HepG2 (cell line): Measurements from ENCODE around the gene HOXB6. TPM values are rescaled to one million over a fixed set of nuclear protein-coding genes. Genes with fewer than 3 reads are reported as not detected.

Experiments used
- microRNA counts: library from miRNA; unstranded; fragments of <30 nt; microRNA quantifications from one replicate; lab custom pipeline; 2015
- microRNA-seq: library from miRNA; unstranded; fragments of <30 nt; microRNA quantifications from one replicate; pipeline ENCODE4, GENCODE V29; 2020
- polyA plus RNA-seq, 8 experiments: library from polyadenylated mRNA; depleted of rRNA in 3 of 8; stranded (reverse) in 7 of 8; unstranded in 1 of 8; fragments of >200 nt; fragmentation: Illumina TruSeq in 4 of 8; extraction: Trizol in 4 of 8; gene quantifications; 2 replicates each; pipeline versions ENCODE4 v1.2.1 to v1.2.3, GENCODE V29; 2011 to 2016; ENCODE audit warnings: low read depth in 4 of 8, missing spikeins in 1 of 8, mixed read lengths in 1 of 8; ENCODE audit not compliant: insufficient read depth in 1 of 8
- small RNA-seq, 3 experiments: library from RNA; depleted of rRNA; stranded (forward); fragments of <200 nt; gene quantifications; one replicate each; pipeline ENCODE3, GENCODE V24; 2012; ENCODE audit warnings: low read depth in 2 of 3, low replicate concordance in 1 of 3; ENCODE audit not compliant: insufficient read length in 3 of 3, insufficient read depth in 2 of 3
- total RNA-seq, 5 experiments: library from RNA; depleted of rRNA; stranded (reverse); fragments of >200 nt; fragmentation: Illumina TruSeq; extraction: Trizol; gene quantifications; 2 replicates each; pipeline ENCODE4 v1.2.3, GENCODE V29; 2016; ENCODE audit warnings: low read depth in 1 of 5
- TF ChIP-seq, protein P1 (sequence below): sonication (generic); formaldehyde crosslinking; IDR thresholded peaks from 2 replicates; pipeline ENCODE4; 2020; ENCODE audit warnings: missing genetic modification reagents, mild to moderate bottlenecking, borderline replicate concordance
- TF ChIP-seq, protein P2 (sequence below): sonication (generic); formaldehyde crosslinking; IDR thresholded peaks from 2 replicates; pipeline ENCODE4 v1.5.0; 2020; ENCODE audit warnings: mild to moderate bottlenecking, missing genetic modification reagents
- TF ChIP-seq, protein P3 (sequence below): sonication (generic); formaldehyde crosslinking; IDR thresholded peaks from 2 replicates; pipeline ENCODE4 v1.5.1; 2020; ENCODE audit warnings: mild to moderate bottlenecking, missing genetic modification reagents, moderate library complexity

Gene HOXB6
- total and polyA plus RNA-seq, 2 of the 13 experiments (the other 11 are each of a cell fraction or from before 2014, with no cell fraction given), result not detected

DNA sequence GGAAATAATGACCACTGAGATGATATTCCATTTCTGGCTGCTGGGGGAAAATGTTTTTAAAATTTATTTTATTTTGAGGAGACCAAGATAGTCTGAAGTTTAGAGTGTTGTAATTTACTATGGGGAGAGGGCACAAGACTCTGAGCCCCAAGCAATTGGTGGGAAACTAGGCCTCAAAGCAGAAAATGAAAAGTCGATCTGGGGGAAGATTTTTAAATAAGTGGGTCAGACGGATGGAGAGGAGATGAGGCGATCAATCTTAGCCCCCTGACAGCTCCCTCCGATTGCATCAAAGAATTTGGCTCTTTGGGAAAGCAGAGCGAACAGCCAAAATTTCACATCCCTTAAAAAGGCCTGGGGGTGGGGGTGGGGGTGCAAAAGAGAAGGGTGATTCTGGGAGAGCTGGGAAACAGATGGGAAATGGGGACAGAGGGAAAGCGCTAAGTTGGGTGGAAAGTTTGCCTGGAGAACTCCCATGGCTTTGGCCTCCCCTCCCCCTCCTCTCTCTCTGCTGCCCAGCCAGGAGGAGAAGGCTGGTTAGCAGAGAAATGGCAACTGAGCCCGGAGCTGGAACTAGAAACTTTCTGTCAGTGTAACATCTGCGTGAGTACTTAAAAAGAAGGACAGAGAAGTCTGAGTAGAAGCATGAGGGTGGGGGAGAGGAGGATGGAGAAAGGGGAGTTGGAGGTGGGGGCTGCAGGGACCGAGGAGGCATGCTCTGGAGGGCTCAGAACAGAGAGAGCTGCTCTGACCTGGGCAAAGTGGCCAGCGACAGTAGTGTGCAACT, 58.5 kb downstream of the HOXB6 start (continued):
- TF ChIP-seq, protein P1, sequence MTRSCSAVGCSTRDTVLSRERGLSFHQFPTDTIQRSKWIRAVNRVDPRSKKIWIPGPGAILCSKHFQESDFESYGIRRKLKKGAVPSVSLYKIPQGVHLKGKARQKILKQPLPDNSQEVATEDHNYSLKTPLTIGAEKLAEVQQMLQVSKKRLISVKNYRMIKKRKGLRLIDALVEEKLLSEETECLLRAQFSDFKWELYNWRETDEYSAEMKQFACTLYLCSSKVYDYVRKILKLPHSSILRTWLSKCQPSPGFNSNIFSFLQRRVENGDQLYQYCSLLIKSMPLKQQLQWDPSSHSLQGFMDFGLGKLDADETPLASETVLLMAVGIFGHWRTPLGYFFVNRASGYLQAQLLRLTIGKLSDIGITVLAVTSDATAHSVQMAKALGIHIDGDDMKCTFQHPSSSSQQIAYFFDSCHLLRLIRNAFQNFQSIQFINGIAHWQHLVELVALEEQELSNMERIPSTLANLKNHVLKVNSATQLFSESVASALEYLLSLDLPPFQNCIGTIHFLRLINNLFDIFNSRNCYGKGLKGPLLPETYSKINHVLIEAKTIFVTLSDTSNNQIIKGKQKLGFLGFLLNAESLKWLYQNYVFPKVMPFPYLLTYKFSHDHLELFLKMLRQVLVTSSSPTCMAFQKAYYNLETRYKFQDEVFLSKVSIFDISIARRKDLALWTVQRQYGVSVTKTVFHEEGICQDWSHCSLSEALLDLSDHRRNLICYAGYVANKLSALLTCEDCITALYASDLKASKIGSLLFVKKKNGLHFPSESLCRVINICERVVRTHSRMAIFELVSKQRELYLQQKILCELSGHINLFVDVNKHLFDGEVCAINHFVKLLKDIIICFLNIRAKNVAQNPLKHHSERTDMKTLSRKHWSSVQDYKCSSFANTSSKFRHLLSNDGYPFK, result no peak
- TF ChIP-seq, protein P2, sequence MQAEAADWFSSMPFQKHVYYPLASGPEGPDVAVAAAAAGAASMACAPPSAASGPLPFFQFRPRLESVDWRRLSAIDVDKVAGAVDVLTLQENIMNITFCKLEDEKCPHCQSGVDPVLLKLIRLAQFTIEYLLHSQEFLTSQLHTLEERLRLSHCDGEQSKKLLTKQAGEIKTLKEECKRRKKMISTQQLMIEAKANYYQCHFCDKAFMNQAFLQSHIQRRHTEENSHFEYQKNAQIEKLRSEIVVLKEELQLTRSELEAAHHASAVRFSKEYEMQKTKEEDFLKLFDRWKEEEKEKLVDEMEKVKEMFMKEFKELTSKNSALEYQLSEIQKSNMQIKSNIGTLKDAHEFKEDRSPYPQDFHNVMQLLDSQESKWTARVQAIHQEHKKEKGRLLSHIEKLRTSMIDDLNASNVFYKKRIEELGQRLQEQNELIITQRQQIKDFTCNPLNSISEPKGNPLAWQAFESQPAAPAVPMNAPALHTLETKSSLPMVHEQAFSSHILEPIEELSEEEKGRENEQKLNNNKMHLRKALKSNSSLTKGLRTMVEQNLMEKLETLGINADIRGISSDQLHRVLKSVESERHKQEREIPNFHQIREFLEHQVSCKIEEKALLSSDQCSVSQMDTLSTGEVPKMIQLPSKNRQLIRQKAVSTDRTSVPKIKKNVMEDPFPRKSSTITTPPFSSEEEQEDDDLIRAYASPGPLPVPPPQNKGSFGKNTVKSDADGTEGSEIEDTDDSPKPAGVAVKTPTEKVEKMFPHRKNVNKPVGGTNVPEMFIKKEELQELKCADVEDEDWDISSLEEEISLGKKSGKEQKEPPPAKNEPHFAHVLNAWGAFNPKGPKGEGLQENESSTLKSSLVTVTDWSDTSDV (CRISPR knock-in tag), result no peak
- TF ChIP-seq, protein P3, sequence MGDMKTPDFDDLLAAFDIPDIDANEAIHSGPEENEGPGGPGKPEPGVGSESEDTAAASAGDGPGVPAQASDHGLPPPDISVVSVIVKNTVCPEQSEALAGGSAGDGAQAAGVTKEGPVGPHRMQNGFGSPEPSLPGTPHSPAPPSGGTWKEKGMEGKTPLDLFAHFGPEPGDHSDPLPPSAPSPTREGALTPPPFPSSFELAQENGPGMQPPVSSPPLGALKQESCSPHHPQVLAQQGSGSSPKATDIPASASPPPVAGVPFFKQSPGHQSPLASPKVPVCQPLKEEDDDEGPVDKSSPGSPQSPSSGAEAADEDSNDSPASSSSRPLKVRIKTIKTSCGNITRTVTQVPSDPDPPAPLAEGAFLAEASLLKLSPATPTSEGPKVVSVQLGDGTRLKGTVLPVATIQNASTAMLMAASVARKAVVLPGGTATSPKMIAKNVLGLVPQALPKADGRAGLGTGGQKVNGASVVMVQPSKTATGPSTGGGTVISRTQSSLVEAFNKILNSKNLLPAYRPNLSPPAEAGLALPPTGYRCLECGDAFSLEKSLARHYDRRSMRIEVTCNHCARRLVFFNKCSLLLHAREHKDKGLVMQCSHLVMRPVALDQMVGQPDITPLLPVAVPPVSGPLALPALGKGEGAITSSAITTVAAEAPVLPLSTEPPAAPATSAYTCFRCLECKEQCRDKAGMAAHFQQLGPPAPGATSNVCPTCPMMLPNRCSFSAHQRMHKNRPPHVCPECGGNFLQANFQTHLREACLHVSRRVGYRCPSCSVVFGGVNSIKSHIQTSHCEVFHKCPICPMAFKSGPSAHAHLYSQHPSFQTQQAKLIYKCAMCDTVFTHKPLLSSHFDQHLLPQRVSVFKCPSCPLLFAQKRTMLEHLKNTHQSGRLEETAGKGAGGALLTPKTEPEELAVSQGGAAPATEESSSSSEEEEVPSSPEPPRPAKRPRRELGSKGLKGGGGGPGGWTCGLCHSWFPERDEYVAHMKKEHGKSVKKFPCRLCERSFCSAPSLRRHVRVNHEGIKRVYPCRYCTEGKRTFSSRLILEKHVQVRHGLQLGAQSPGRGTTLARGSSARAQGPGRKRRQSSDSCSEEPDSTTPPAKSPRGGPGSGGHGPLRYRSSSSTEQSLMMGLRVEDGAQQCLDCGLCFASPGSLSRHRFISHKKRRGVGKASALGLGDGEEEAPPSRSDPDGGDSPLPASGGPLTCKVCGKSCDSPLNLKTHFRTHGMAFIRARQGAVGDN (CRISPR knock-in tag), result no peak

MicroRNA genes within 50 kb of the gene (microRNA counts, 767-probe panel; counts per million panel counts)
- microRNA hsa-miR-10a-5p (lab: Ali Mortazavi, UCI), result not detected

Small RNA genes within 50 kb of the gene (microRNA-seq; reads per million reads assigned to microRNA genes)
- not detected for gene MIR196A1

Small RNA genes within 50 kb of the gene (small RNA-seq; reads per million reads assigned to genes)
- gene MIR196A1, result 0 reads per million in 3 experiments

Other genes with a start within 250 kb of the HOXB6 start
- not detected in 2 replicates for gene SKAP1, start 174.8 kb downstream of the HOXB6 start, total RNA-seq (2016; rRNA removed; fragmentation: Illumina TruSeq; extraction: Trizol)
- 0.21 TPM in 1 of 2 replicates, not detected in the other for gene SKAP1, start 174.8 kb downstream of the HOXB6 start, polyA plus RNA-seq (2011; rRNA removed)
- not detected in 2 replicates for gene HOXB1, start 74.0 kb downstream of the HOXB6 start, total RNA-seq (2016; rRNA removed; fragmentation: Illumina TruSeq; extraction: Trizol)
- gene HOXB1, start 74.0 kb downstream of the HOXB6 start, polyA plus RNA-seq (2011; rRNA removed), result not detected in 2 replicates
- gene HOXB2, start 59.9 kb downstream of the HOXB6 start, total RNA-seq (2016; rRNA removed; fragmentation: Illumina TruSeq; extraction: Trizol), result not detected in 2 replicates
- not detected in 2 replicates for gene HOXB2, start 59.9 kb downstream of the HOXB6 start, polyA plus RNA-seq (2011; rRNA removed)
- gene HOXB4, start 26.6 kb downstream of the HOXB6 start, total RNA-seq (2016; rRNA removed; fragmentation: Illumina TruSeq; extraction: Trizol), result not detected in 2 replicates
- gene HOXB4, start 26.6 kb downstream of the HOXB6 start, polyA plus RNA-seq (2011; rRNA removed), result not detected in 2 replicates
- gene HOXB3, start 14.7 kb downstream of the HOXB6 start, total RNA-seq (2016; rRNA removed; fragmentation: Illumina TruSeq; extraction: Trizol), result not detected in 2 replicates
- gene HOXB3, start 14.7 kb downstream of the HOXB6 start, polyA plus RNA-seq (2011; rRNA removed), result not detected in 2 replicates
- gene HOXB5, start 11.2 kb downstream of the HOXB6 start, total RNA-seq (2016; rRNA removed; fragmentation: Illumina TruSeq; extraction: Trizol), result not detected in 2 replicates
- gene HOXB5, start 11.2 kb downstream of the HOXB6 start, polyA plus RNA-seq (2011; rRNA removed), result not detected in 2 replicates
- gene HOXB7, start 6.0 kb upstream of the HOXB6 start, total RNA-seq (2016; rRNA removed; fragmentation: Illumina TruSeq; extraction: Trizol), result not detected in 2 replicates
- gene HOXB7, start 6.0 kb upstream of the HOXB6 start, polyA plus RNA-seq (2011; rRNA removed), result 0.04 and 0.08 TPM in 2 replicates
- not detected in 2 replicates for gene HOXB8, start 10.3 kb upstream of the HOXB6 start, total RNA-seq (2016; rRNA removed; fragmentation: Illumina TruSeq; extraction: Trizol)
- gene HOXB8, start 10.3 kb upstream of the HOXB6 start, polyA plus RNA-seq (2011; rRNA removed), result not detected in 2 replicates
- not detected in 2 replicates for gene HOXB9, start 21.4 kb upstream of the HOXB6 start, total RNA-seq (2016; rRNA removed; fragmentation: Illumina TruSeq; extraction: Trizol)
- gene HOXB9, start 21.4 kb upstream of the HOXB6 start, polyA plus RNA-seq (2011; rRNA removed), result not detected in 2 replicates
- not detected in 2 replicates for gene PRAC1, start 117.5 kb upstream of the HOXB6 start, total RNA-seq (2016; rRNA removed; fragmentation: Illumina TruSeq; extraction: Trizol)
- not detected in 2 replicates for gene PRAC1, start 117.5 kb upstream of the HOXB6 start, polyA plus RNA-seq (2011; rRNA removed)
- gene PRAC2, start 118.2 kb upstream of the HOXB6 start, total RNA-seq (2016; rRNA removed; fragmentation: Illumina TruSeq; extraction: Trizol), result not detected in 2 replicates
- not detected in 2 replicates for gene PRAC2, start 118.2 kb upstream of the HOXB6 start, polyA plus RNA-seq (2011; rRNA removed)
- gene HOXB13, start 123.8 kb upstream of the HOXB6 start, total RNA-seq (2016; rRNA removed; fragmentation: Illumina TruSeq; extraction: Trizol), result not detected in 2 replicates
- not detected in 2 replicates for gene HOXB13, start 123.8 kb upstream of the HOXB6 start, polyA plus RNA-seq (2011; rRNA removed)
- 0.04 TPM in 1 of 2 replicates, not detected in the other for gene TTLL6, start 212.2 kb upstream of the HOXB6 start, total RNA-seq (2016; rRNA removed; fragmentation: Illumina TruSeq; extraction: Trizol)
- 0.08 and 0.25 TPM in 2 replicates for gene TTLL6, start 212.2 kb upstream of the HOXB6 start, polyA plus RNA-seq (2011; rRNA removed)
- 72.9 and 112 TPM in 2 replicates for gene CALCOCO2, start 226.0 kb upstream of the HOXB6 start, total RNA-seq (2016; rRNA removed; fragmentation: Illumina TruSeq; extraction: Trizol)
- 109 and 111 TPM in 2 replicates for gene CALCOCO2, start 226.0 kb upstream of the HOXB6 start, polyA plus RNA-seq (2011; rRNA removed)